GM12878 (cell line): ENCODE data around the gene OR2A12. TPM values are rescaled to one million over a fixed set of nuclear protein-coding genes. Genes with fewer than 3 reads are reported as not detected.

ENCODE experiments used
- ATAC-seq: fragments of 200-7000 bp; cut with Tn5 transposase; 3 replicates; pipeline ENCODE4 v1.9.1; 2020; ENCODE audit warnings: mild to moderate bottlenecking, moderate library complexity
- BruUV-seq: library from RNA; stranded (reverse); fragments of 400-500 nt; replicated peaks from 2 replicates; lab custom pipeline; 2021; lab: Mats Ljungman, UMichigan
- CTCF ChIA-PET: fragments of 300-600 bp; sonication (Branson Sonifier 250); formaldehyde crosslinking; extraction: SDS; loops from one replicate; lab custom pipeline; 2021; ENCODE audit warnings: inconsistent platforms; lab: Yijun Ruan, JAX
- POLR2A ChIA-PET: fragments of 350-600 bp; formaldehyde crosslinking; extraction: SDS; loops from one replicate; lab custom pipeline; 2021; ENCODE audit warnings: inconsistent platforms; lab: Charles Lee
- RAD21 ChIA-PET: fragments of 300-600 bp; sonication (Branson Sonifier 250); formaldehyde crosslinking; loops from one replicate; lab custom pipeline; 2023; ENCODE audit warnings: antibody characterized with exemption; ENCODE audit not compliant: unreplicated experiment; lab: Charles Lee
- SMC1A ChIA-PET: fragments of 300-600 bp; sonication (Branson Sonifier 250); formaldehyde crosslinking; loops from one replicate; lab custom pipeline; 2023; ENCODE audit not compliant: unreplicated experiment, uncharacterized antibody; lab: Charles Lee
- DNase-seq: peaks from one replicate; pipeline ENCODE4 v3.0.0-alpha.2; 2011; ENCODE audit warnings: low read depth, low spot score
- FAIRE-seq: peaks from 3 replicates; lab custom pipeline; 2011; peaks lifted over from hg19 to GRCh38; lab: Jason Lieb, UNC
- H2AFZ ChIP-seq: 2 replicates; pipeline ENCODE4 v1.6.0; 2011; ENCODE audit warnings: low read depth, low read length, control low read depth; ENCODE audit not compliant: control insufficient read depth
- H3K27ac ChIP-seq: 2 replicates; pipeline ENCODE4 v1.5.1; 2011; ENCODE audit warnings: control low read depth; ENCODE audit not compliant: control insufficient read depth, insufficient read depth
- H3K27me3 ChIP-seq, 2 experiments: replicated peaks in 1 of 2; 2 replicates each; pipeline versions ENCODE4 v1.6.0 to v1.6.1; 2011; ENCODE audit warnings: low read length in 1 of 2; ENCODE audit not compliant: control insufficient read depth in 2 of 2, insufficient read depth in 2 of 2
- H3K36me3 ChIP-seq, 2 experiments: 2 replicates each; pipeline ENCODE4 v1.5.1; 2011; ENCODE audit warnings: low read length in 1 of 2; ENCODE audit not compliant: control insufficient read depth in 2 of 2, insufficient read depth in 2 of 2
- H3K4me1 ChIP-seq: 2 replicates; pipeline ENCODE4 v1.6.1; 2011; ENCODE audit warnings: mild to moderate bottlenecking, low read length, moderate library complexity, mixed read lengths; ENCODE audit not compliant: control insufficient read depth, insufficient read depth
- H3K4me2 ChIP-seq: 2 replicates; pipeline ENCODE4 v1.6.0; 2011; ENCODE audit warnings: control low read depth; ENCODE audit not compliant: control insufficient read depth, insufficient read depth
- H3K4me3 ChIP-seq: fragments of 200-600 bp; sonication (generic); 2 replicates; pipeline ENCODE4 v1.5.1; 2016
- H3K79me2 ChIP-seq: 2 replicates; pipeline ENCODE4 v1.6.0; 2011; ENCODE audit warnings: low read length; ENCODE audit not compliant: control insufficient read depth, insufficient read depth
- H3K9ac ChIP-seq: 2 replicates; pipeline ENCODE4 v1.8.0; 2011; ENCODE audit warnings: low read length, control low read depth, mixed read lengths; ENCODE audit not compliant: control insufficient read depth, insufficient read depth
- H3K9me3 ChIP-seq: replicated peaks from 3 replicates; pipeline ENCODE4 v1.5.1; 2011; ENCODE audit warnings: mild to moderate bottlenecking, low read length; ENCODE audit not compliant: control insufficient read depth, insufficient read depth
- H4K20me1 ChIP-seq: 2 replicates; pipeline ENCODE4 v1.6.0; 2011; ENCODE audit not compliant: control insufficient read depth, insufficient read depth
- BRCA1 ChIP-seq: IDR thresholded peaks from 2 replicates; pipeline ENCODE4 v1.6.1; 2011; ENCODE audit warnings: low read depth, low read length, improper control_type of control experiment
- CHD2 ChIP-seq: IDR thresholded peaks from 2 replicates; pipeline ENCODE4 v1.6.1; 2011; ENCODE audit warnings: low read depth, low read length, improper control_type of control experiment, borderline replicate concordance
- CUX1 ChIP-seq: IDR thresholded peaks from 2 replicates; pipeline ENCODE4 v1.6.1; 2012; ENCODE audit warnings: improper control_type of control experiment, low read depth, low read length; ENCODE audit not compliant: insufficient replicate concordance
- DPF2 ChIP-seq: fragments of 450-650 bp; IDR thresholded peaks from 2 replicates; pipeline ENCODE4 v1.6.1; 2017; ENCODE audit warnings: mild to moderate bottlenecking
- E2F4 ChIP-seq: IDR thresholded peaks from 2 replicates; pipeline ENCODE4 v1.6.1; 2012; ENCODE audit warnings: low read depth, low read length, improper control_type of control experiment
- E2F8 ChIP-seq: fragments of 450-650 bp; IDR thresholded peaks from 2 replicates; pipeline ENCODE4 v1.6.1; 2018; ENCODE audit warnings: mild to moderate bottlenecking, low read depth, moderate library complexity; ENCODE audit not compliant: partially characterized antibody
- E4F1 ChIP-seq: fragments of 450-650 bp; IDR thresholded peaks from 2 replicates; pipeline ENCODE4 v1.6.1; 2018; ENCODE audit warnings: borderline replicate concordance, mild to moderate bottlenecking; ENCODE audit not compliant: partially characterized antibody
- EZH2 ChIP-seq: IDR thresholded peaks from 2 replicates; pipeline ENCODE4 v1.6.1; 2012; ENCODE audit warnings: low read depth, mild to moderate bottlenecking, control low read depth, inconsistent platforms, low read length, borderline replicate concordance; ENCODE audit not compliant: control insufficient read depth
- IKZF2 ChIP-seq, 2 experiments: fragments of 450-650 bp; IDR thresholded peaks; 2 replicates each; pipeline ENCODE4 v1.6.1; 2017; ENCODE audit warnings: mild to moderate bottlenecking in 2 of 2, moderate library complexity in 2 of 2
- JUNB ChIP-seq: IDR thresholded peaks from 2 replicates; pipeline ENCODE4 v1.6.1; 2016; ENCODE audit warnings: antibody characterized with exemption, mild to moderate bottlenecking
- RCOR1 ChIP-seq: conservative IDR thresholded peaks from 2 replicates; pipeline ENCODE4 v1.6.1; 2012; ENCODE audit warnings: low read depth, low read length, improper control_type of control experiment
- SMAD5 ChIP-seq: IDR thresholded peaks from 2 replicates; pipeline ENCODE4 v1.6.1; 2016; ENCODE audit warnings: antibody characterized with exemption, low read depth
- ZNF384 ChIP-seq: IDR thresholded peaks from 2 replicates; pipeline ENCODE4 v1.6.1; 2012; ENCODE audit warnings: low read depth, mild to moderate bottlenecking, low read length, improper control_type of control experiment, borderline replicate concordance
- WGBS: methylation state at CpG from one replicate; pipeline ENCODE4 v1.1.6; 2016; ENCODE audit warnings: low lambda C conversion rate; ENCODE audit not compliant: insufficient replicate concordance, insufficient coverage; ENCODE audit errors: missing lambda C conversion rate; 5-methylcytosine and 5-hydroxymethylcytosine counted together
- in situ Hi-C: fragments of 300-500 bp; cut with MboI; formaldehyde crosslinking; loops from 9 replicates; pipeline ENCODE4 v1.14.3; 2018; ENCODE audit warnings: mixed read lengths
- intact Hi-C: fragments of 100-400 bp; cut with micrococcal nuclease; formaldehyde crosslinking; loops from one replicate; pipeline ENCODE4 v1.14.2; 2022; ENCODE audit not compliant: unreplicated experiment
- polyA plus RNA-seq, 11 experiments: library from polyadenylated mRNA; depleted of rRNA in 4 of 11; unstranded in 6 of 11; stranded (reverse) in 5 of 11; fragments of >200 nt; fragmentation: Nextera tagmentation in 4 of 11; fragmentation: Illumina TruSeq in 1 of 11; extraction: Ambion mirVana in 4 of 11; extraction: Trizol in 1 of 11; gene quantifications; 1 replicate in 1 of 11; 2 replicates in 10 of 11; pipeline versions ENCODE4 v1.2.1 to v1.2.3, GENCODE V29; 2011 to 2016; ENCODE audit warnings: inconsistent platforms in 2 of 11, missing spikeins in 2 of 11, low read depth in 1 of 11
- total RNA-seq, 4 experiments: library from RNA; depleted of rRNA in 3 of 4; stranded (reverse); fragments of >200 nt in 3 of 4; fragmentation: Illumina TruSeq in 1 of 4; extraction: Trizol in 1 of 4; gene quantifications; 2 replicates each; pipeline versions ENCODE4 v1.2.1 to v1.2.3, GENCODE V29; 2013 to 2021

Gene OR2A12
- total and polyA plus RNA-seq, 10 of the 15 experiments (the other 5 are each of a cell fraction or from before 2014, with no cell fraction given) = not detected

GRCh38 chr7:144069511-144069910, 16.6 kb upstream of the OR2A12 start, which contains the start of gene OR2A25:
Gene OR2A25 (plus strand): TSS chr7:144069811. CDS start chr7:144074220, 4,409 bp downstream.
- Histone ChIP-seq H3K4me3 (no peak within 1 kb of the TSS), H3K9ac (no peak within 1 kb of the TSS), H3K27me3 (0 out of 4 replicates have a peak, but pooled peaks cover 0 to 4% of the 10 kb centered on the region in 2 experiments), H2AFZ (no peak within 1 kb of the TSS), H3K79me2 (no peaks in the 10 kb centered on the region), H3K9me3 (no peaks in the 10 kb centered on the region), H4K20me1 (no peaks in the 10 kb centered on the region), H3K4me2 (no peak within 1 kb of the TSS), H3K4me1 (no peaks in the 10 kb centered on the region), H3K27ac (no peak within 1 kb of the TSS), H3K36me3 (no peaks in the 10 kb centered on the region)
- ATAC-seq (no peak), DNase-seq (no peak), FAIRE-seq (no peak)
- no TSS peak for BruUV-seq
- POLR2A ChIA-PET = no interaction called here
- intact Hi-C loops (no loop called here), in situ Hi-C loops (no loop called here)
- RAD21 ChIA-PET = interaction anchor here (1.5 kb wide), 1 partner anchor 59 kb away, joined by 3 read pairs; no protein-coding TSS in a partner anchor
- CTCF ChIA-PET = no interaction called here
- SMC1A ChIA-PET = no interaction called here
- 5% methylated on average over 1 of the region's 1 CpG for WGBS
- no peak for TF ChIP-seq JUNB
- TF ChIP-seq E4F1 = no peak
- no peak for TF ChIP-seq ZNF384
- TF ChIP-seq BRCA1 = no peak
- TF ChIP-seq SMAD5 = no peak
- no peak for TF ChIP-seq E2F8
- TF ChIP-seq CUX1 = no peak
- no peak for TF ChIP-seq CHD2
- no peak for TF ChIP-seq RCOR1
- no peak for TF ChIP-seq EZH2
- TF ChIP-seq E2F4 = no peak
- TF ChIP-seq DPF2 = no peak
- TF ChIP-seq IKZF2 (IDR thresholded peaks at IDR 0.05) = no peak
